ENCODE results near the gene SALL3. TPM values are rescaled to one million over a fixed set of nuclear protein-coding genes. Genes with fewer than 3 reads are reported as not detected.
A peak's percentile ranks its signal among the peaks of the same experiment; 100 is the strongest.

SALL3 gene
- total RNA-seq, 2 donors from 2014 or later: not detected

DNA sequence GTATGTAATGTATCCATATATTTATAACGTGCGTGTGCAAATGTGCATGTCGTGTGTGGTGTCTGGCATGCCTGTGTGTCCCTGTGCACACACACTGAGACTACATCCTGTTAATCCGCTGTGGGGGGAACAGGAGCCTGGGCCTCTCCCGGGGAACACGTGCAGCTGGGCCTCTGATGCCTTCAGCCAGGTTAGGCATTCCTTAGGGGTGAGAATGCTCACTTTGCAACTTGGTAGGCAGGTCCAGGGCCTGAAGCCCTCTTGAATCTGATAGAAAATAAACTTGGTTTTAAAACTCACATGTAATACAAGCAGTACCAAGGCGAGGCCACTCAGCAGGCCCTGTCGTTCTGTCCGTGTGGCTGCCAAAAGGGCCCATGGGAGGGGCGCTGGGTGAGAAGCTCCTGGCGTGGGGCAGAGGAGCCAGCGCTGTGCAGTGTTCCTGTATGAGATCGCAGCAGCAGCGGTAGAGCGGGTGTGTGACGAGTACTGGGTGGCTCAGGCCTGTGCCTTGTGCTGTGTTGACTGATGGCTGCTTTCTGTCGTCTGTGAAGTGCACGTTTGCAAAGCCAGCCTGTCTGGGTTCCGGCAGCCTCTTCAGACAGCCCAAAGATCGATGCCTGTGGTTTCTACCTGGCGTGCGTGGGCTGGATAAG is 16.2 kb downstream of the SALL3 start:
- intact Hi-C loops (cut with DNase I): no loop called here
- DNase-seq (ENCODE audit: low spot score): peak; percentile 63

GRCh38 chr18:78996741-78997490 is 17.3 kb downstream of the SALL3 start:
- intact Hi-C loops (cut with DNase I): no loop called here
- DNase-seq (ENCODE audit: low spot score): peak; percentile 77

- intact Hi-C loops (cut with DNase I): no loop called here
These were observed 18.9 kb downstream of the SALL3 start for GRCh38 chr18:78998371-78999071.

GRCh38 chr18:78999939-79000338 is 20.3 kb downstream of the SALL3 start:
- intact Hi-C loops (cut with DNase I): no loop called here
- DNase-seq (ENCODE audit: low spot score): no peak

More at GRCh38 chr18:78998371-78999071, 18.9 kb downstream of the SALL3 start:
- DNase-seq (ENCODE audit: low spot score): no peak

- intact Hi-C loops (cut with DNase I): no loop called here
- no peak for DNase-seq (ENCODE audit: low spot score)
These were observed 21.4 kb downstream of the SALL3 start for GRCh38 chr18:79000997-79001396.

- no peak for DNase-seq (ENCODE audit: low spot score)
- intact Hi-C loops (cut with DNase I): no loop called here
These were observed 26.0 kb downstream of the SALL3 start for GRCh38 chr18:79005653-79006052.

DNA sequence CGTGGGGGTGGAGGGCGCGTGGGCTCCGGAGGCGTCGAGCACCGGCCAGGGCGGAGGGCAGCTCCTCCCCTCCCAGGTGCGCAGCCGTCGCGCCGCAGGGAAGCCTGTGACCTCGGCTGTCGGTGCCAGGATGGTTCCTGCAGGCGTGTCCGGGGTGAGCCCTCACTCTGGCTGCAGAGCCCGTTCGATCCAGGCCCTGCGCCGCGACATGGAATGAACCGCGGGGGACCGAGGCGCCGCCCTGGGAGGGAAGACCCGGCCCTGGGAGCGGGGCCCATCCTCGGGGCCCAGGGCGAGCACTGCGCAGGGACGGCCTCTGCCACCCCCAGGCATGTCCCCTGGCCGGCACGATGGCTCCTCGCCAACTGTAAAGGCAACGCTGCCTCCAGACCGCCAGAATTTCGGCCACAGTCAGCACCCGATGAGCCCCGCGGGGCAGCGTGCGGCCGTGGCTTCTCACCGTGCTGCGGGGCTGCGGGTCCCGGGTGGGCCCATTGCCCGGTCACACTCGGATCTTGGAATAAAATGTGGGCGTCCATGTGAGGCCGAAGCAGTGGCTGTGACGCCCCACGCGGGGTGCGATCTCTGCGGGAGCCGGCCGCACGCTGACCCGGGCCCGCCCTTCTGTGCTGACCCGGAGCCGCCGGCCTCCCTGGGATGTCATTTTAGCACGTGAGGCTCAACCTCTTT is 26.6 kb downstream of the SALL3 start:
- intact Hi-C loops (cut with DNase I): no loop called here
- DNase-seq (ENCODE audit: low spot score): no peak

DNA sequence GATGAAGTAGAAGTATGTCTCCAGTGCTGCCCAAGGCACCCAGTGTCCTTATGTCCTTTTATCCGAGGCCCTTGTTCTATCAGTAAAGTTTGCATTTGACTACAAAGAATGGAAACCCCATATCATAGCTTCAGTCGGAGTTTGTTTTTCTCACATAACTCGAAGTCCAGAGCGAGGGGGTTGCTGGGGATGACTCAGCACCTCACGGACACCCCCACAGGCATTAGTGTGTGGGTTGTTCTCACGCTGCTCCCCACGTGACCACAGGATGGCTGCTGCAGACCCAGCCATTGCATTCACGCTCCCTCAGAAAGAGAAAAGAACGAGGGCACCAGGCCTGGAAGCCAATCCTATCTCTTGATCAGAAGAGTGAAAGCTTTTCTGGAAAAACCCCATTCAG is 27.8 kb downstream of the SALL3 start:
- no peak for DNase-seq (ENCODE audit: low spot score)
- intact Hi-C loops (cut with DNase I): no loop called here

DNA sequence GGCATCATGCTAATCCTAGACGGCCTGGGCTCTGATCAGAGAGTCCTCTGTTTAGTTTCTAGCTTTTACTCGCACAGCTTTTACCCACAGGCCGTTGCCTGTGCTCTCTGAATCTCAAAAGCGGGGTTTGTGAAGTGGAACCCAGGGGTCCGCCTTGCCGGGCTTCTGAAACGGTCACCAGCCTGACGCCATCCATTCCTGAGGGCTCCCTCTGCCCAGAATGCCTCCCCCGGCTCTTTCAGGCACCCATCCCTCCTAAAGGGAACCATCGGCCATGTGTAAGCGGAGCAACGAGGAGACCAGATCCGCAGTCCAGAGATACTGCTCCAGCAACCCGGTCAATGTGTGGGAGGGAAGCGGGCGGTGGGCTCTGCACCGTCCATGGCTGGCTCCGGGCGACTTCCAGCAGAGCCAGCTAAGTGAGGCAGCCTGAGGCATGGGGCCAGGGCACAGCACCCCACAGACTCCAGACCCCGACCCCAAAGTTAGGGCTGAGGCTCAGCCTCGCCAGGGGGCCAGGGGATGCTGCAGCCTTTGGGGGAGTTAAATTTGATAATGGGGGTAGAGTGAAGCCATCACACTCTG is 28.8 kb downstream of the SALL3 start:
- intact Hi-C loops (cut with DNase I): no loop called here
- no peak for DNase-seq (ENCODE audit: low spot score)

- intact Hi-C loops (cut with DNase I): no loop called here
- no peak for DNase-seq (ENCODE audit: low spot score)
These were observed 31.2 kb downstream of the SALL3 start for GRCh38 chr18:79010802-79011201.

GRCh38 chr18:79011300-79011870 is 31.8 kb downstream of the SALL3 start:
- no peak for DNase-seq (ENCODE audit: low spot score)
- intact Hi-C loops (cut with DNase I): no loop called here

- no peak for DNase-seq (ENCODE audit: low spot score)
- intact Hi-C loops (cut with DNase I): no loop called here
These were observed 34.3 kb downstream of the SALL3 start for GRCh38 chr18:79013869-79014268.

- intact Hi-C loops (cut with DNase I): no loop called here
- no peak for DNase-seq (ENCODE audit: low spot score)
These were observed 39.3 kb downstream of the SALL3 start for GRCh38 chr18:79018911-79019310.

GRCh38 chr18:79019881-79020280 is 40.3 kb downstream of the SALL3 start:
- intact Hi-C loops (cut with DNase I): no loop called here
- no peak for DNase-seq (ENCODE audit: low spot score)

GRCh38 chr18:79022603-79023002 is 43.0 kb downstream of the SALL3 start:
- intact Hi-C loops (cut with DNase I): no loop called here
- DNase-seq (ENCODE audit: low spot score): no peak

DNA sequence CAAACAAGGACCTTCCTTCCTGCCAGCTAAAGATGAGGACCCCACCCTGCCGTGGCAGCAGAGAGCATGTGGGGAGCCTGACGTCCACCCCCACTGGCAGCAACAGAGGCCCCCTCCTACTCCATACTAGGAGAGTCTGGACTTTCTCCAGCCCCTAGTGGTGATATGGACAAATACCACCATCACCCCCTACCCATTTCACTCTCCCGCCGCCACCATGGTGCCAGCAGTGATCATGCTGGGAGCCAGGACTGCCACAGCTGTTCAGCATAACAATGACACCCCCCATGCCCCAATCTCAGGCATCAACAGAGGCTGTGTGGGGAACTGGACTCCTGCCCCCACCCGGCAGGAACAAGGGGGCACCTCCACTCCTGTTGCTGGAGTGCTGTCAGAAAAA is 46.9 kb downstream of the SALL3 start:
- intact Hi-C loops (cut with DNase I): no loop called here
- DNase-seq (ENCODE audit: low spot score): no peak

DNA sequence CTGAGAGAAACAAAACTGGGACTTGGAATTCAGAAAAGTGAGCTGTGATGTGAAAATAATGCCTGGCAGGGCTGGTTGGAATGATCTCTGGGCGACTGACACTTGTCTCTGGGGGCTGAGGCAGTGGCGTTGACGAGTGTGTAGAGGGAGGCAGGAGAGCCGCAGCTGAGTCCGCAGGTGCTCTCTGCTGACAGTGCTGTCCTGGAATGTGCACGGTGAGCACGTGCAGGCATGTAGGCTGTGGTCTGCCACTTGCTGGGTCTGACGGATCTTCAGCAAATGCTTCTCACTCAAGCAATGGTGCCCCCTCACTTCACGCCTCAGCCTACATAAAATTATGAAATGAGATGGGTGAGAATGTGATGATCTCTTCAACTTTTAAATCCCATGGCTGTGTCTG is 51.1 kb downstream of the SALL3 start:
- no peak for DNase-seq (ENCODE audit: low spot score)
- intact Hi-C loops (cut with DNase I): no loop called here

GRCh38 chr18:79042276-79042675 is 62.7 kb downstream of the SALL3 start:
- no peak for DNase-seq (ENCODE audit: low spot score)
- intact Hi-C loops (cut with DNase I): no loop called here

- intact Hi-C loops (cut with DNase I): no loop called here
- no peak for DNase-seq (ENCODE audit: low spot score)
These were observed 63.7 kb downstream of the SALL3 start for GRCh38 chr18:79043288-79043687.

Measured in posterior vena cava (tissue), 2 donors.